Measurements from ENCODE around the gene CPXM2.

Gene CPXM2

GRCh38 chr10:123888256-123888655 lies 3.4 kb downstream of the CPXM2 start:
- in situ Hi-C loops (cut with MboI; ENCODE audit: low pct_unique_long_range_greater_than_20kb, low sequenced_read_pairs, unreplicated experiment) = no loop called here
- no peak for TF ChIP-seq CTCF (IDR thresholded peaks at IDR 0.05; ENCODE audit: extremely low read depth, insufficient read depth, missing control alignments)
- no peak for DNase-seq (ENCODE audit: low spot score)

- in situ Hi-C loops (cut with MboI; ENCODE audit: low pct_unique_long_range_greater_than_20kb, low sequenced_read_pairs, unreplicated experiment) = no loop called here
- no peak for TF ChIP-seq CTCF (IDR thresholded peaks at IDR 0.05; ENCODE audit: extremely low read depth, insufficient read depth, missing control alignments)
- no peak for DNase-seq (ENCODE audit: low spot score)
Measured at GRCh38 chr10:123886292-123886691, 5.3 kb downstream of the CPXM2 start.

DNA sequence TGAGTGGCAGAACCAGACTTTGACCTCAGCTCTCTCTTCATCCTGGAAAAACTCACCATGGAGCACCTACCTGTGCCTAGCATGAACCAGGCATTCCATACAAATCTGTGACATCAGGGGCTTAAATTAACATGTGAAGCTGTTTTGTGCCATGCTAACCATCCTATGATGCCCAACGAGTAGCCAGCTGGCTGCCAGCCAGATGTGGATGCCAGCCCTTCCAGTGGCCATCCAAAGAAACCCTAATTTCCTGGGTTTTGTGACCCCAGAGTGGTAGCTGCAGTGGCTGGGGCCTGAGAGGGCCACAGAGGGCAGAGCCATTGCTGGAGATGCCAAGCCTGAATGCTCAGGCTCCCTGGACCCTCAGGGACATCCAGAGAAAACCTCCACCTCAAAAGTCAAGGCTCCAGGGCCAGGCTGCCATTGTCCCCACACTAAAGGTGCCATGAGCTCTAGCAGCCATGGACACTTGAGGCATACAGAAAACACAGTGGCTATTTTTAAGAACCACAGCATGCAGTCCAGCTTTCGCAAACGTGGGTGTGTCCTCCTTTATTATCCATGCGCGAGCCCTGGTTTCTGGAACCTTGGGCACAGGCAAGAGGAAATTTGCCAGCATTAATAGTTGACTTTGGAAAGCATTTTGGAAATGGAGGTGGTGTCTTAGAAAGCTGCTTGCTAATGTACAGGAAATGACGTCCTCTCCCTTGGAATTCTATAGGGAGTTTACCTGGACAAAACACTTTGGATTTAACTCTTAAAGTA lies 6.0 kb downstream of the CPXM2 start:
- TF ChIP-seq CTCF (IDR thresholded peaks at IDR 0.05; ENCODE audit: extremely low read depth, insufficient read depth, missing control alignments) = no peak
- in situ Hi-C loops (cut with MboI; ENCODE audit: low pct_unique_long_range_greater_than_20kb, low sequenced_read_pairs, unreplicated experiment) = no loop called here
- no peak for DNase-seq (ENCODE audit: low spot score)

DNA sequence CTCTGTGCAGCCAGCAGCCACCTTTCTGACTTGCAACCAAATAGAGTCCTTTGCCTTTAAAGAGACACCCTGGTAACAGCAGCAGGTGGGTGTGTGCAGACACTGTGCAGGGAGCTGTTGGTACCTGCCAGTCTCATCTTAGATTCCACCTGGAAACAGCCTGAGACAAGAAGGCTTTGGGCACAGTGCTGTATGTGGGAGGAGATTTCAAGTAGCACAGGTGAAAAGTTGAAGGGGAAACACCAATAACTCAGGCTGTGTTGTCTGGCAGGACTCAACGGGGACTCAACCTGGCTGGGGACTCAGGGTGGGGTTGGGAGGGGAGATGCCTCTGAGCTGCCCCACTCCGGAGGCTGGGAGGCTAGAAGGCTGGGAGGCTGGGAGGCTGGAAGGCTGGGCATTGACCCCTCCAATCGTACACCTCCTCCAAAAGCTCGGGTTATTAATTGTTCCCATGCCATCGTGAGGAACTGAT lies 6.7 kb downstream of the CPXM2 start:
- DNase-seq (ENCODE audit: low spot score) = no peak
- TF ChIP-seq CTCF (IDR thresholded peaks at IDR 0.05; ENCODE audit: extremely low read depth, insufficient read depth, missing control alignments) = no peak
- in situ Hi-C loops (cut with MboI; ENCODE audit: low pct_unique_long_range_greater_than_20kb, low sequenced_read_pairs, unreplicated experiment) = no loop called here

GRCh38 chr10:123884351-123884906 lies 7.2 kb downstream of the CPXM2 start:
- no peak for DNase-seq (ENCODE audit: low spot score)
- TF ChIP-seq CTCF (IDR thresholded peaks at IDR 0.05; ENCODE audit: extremely low read depth, insufficient read depth, missing control alignments) = no peak
- in situ Hi-C loops (cut with MboI; ENCODE audit: low pct_unique_long_range_greater_than_20kb, low sequenced_read_pairs, unreplicated experiment) = no loop called here

DNA sequence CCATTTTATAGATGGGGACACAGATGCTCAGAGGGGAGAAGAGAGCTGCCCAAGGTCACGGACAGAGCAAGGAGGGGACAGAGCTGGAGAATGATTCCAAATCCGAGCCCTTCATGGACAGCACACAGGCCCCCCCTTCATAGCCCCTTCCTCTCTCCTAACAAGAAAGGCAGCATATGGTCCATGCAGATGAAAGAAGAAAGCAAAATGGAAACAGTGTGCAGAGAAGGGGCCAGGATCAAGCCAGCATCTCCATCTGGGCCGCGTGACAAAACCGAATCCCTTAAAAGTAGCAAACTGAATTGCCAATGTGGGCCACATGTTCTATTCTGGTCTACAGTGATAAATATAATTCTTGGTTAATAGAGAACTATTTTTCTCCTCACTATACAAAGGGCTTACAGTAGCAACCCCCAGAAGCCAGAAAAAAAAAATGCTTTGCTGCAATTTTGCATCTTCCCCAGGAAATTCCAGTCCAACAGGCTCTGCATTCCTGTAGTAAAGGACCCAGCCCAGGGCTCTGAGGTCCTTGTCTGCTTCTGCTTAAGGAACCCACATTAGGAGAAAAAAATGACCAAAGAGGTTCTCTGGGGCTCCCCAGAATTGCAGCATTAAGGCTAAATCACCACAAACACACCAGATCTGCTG lies 7.8 kb downstream of the CPXM2 start:
- DNase-seq (ENCODE audit: low spot score) = no peak
- no peak for TF ChIP-seq CTCF (IDR thresholded peaks at IDR 0.05; ENCODE audit: extremely low read depth, insufficient read depth, missing control alignments)
- in situ Hi-C loops (cut with MboI; ENCODE audit: low pct_unique_long_range_greater_than_20kb, low sequenced_read_pairs, unreplicated experiment) = no loop called here

Data from GM13977 (cell line).